Measurements from ENCODE around the gene COL25A1.
A peak's percentile ranks its signal among the peaks of the same experiment; 100 is the strongest.
"Not testable (repeated sequence)": the region's sequence is repeated elsewhere in the genome, so short reads cannot be mapped to it uniquely, and the experiment has no call there.

The COL25A1 gene

DNA sequence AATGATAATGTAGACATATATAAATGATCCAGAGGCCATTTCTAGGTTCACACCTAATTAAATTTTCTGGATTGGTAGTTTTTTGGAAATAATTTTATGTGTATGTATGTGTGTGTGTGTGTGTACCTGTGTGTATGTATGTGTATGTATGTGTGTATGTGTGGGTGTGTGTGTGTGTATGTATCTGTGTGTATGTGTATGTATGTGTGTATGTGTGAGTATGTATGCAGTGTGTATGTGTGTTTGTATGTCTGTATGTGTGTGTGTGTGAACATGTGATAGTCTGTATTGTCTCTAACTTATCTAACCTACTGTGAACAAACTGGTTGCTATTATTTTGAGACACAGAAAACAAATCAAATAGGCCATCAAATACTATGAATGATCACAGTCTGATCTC lies 152.6 kb downstream of the COL25A1 start:
- Histone ChIP-seq H3K27ac (no peak overlapping the region), H3K4me3 (no peak overlapping the region), H3K9me3 (ENCODE audit: low read depth, low read length) (no peaks in the 10 kb centered on the region), H3K9ac (ENCODE audit: insufficient read length) (no peak overlapping the region), H3K36me3 (ENCODE audit: insufficient read depth, low read length) (no peaks in the 10 kb centered on the region)
- TF ChIP-seq POLR2AphosphoS5 (IDR thresholded peaks at IDR 0.05; ENCODE audit: borderline replicate concordance, low read depth, low read length) (no peak), EZH2 (IDR thresholded peaks at IDR 0.05) (no peak), FOXP2 (optimal IDR thresholded peaks at IDR 0.05; ENCODE audit: control extremely low read depth, extremely low read length, insufficient read depth) (no peak)
- DNase-seq (ENCODE audit: low read depth, low spot score): no peak

DNA sequence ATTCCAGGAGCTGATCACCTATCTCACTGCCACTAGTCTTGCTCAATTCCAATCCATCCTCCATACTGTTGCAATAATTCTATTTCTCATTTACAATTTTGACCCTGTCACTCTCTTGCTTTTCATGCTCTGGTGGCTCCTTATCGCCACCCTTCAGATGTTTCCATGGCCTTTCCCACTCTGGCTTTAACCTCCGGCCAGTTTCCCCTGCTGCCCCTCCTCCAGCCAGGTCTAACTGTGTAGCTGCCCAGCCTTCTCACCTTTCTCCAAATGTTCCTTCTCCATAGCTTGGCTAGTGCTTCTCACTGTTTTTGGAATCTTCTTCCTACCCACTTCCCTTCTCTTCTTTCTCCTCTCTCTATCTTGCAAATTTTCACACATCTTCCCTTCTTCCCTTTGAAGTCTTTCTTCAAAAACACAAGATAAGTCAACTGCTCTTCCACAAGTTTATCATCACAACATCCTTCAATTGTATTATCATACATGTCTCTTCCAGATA lies 153.8 kb downstream of the COL25A1 start:
- H3K36me3 ChIP-seq (ENCODE audit: insufficient read depth, low read length): no peaks in the 10 kb centered on the region
- no peaks in the 10 kb centered on the region for H3K9me3 ChIP-seq (ENCODE audit: low read depth, low read length)
- DNase-seq (ENCODE audit: low read depth, low spot score): no peak
- H3K9ac ChIP-seq (ENCODE audit: insufficient read length): no peak overlapping the region
- no peak overlapping the region for H3K27ac ChIP-seq
- TF ChIP-seq POLR2AphosphoS5 (IDR thresholded peaks at IDR 0.05; ENCODE audit: borderline replicate concordance, low read depth, low read length): no peak
- TF ChIP-seq EZH2 (IDR thresholded peaks at IDR 0.05): no peak
- TF ChIP-seq FOXP2 (optimal IDR thresholded peaks at IDR 0.05; ENCODE audit: control extremely low read depth, extremely low read length, insufficient read depth): no peak
- H3K4me3 ChIP-seq: no peak overlapping the region

GRCh38 chr4:109147135-109147534 lies 155.3 kb downstream of the COL25A1 start:
- no peak for DNase-seq (ENCODE audit: low read depth, low spot score)
- Histone ChIP-seq H3K36me3 (ENCODE audit: insufficient read depth, low read length) (no peaks in the 10 kb centered on the region), H3K27ac (no peak overlapping the region), H3K4me3 (no peak overlapping the region), H3K9me3 (ENCODE audit: low read depth, low read length) (no peaks in the 10 kb centered on the region), H3K9ac (ENCODE audit: insufficient read length) (no peak overlapping the region)
- TF ChIP-seq FOXP2 (optimal IDR thresholded peaks at IDR 0.05; ENCODE audit: control extremely low read depth, extremely low read length, insufficient read depth): no peak
- TF ChIP-seq POLR2AphosphoS5 (IDR thresholded peaks at IDR 0.05; ENCODE audit: borderline replicate concordance, low read depth, low read length): no peak
- TF ChIP-seq EZH2 (IDR thresholded peaks at IDR 0.05): no peak

DNA sequence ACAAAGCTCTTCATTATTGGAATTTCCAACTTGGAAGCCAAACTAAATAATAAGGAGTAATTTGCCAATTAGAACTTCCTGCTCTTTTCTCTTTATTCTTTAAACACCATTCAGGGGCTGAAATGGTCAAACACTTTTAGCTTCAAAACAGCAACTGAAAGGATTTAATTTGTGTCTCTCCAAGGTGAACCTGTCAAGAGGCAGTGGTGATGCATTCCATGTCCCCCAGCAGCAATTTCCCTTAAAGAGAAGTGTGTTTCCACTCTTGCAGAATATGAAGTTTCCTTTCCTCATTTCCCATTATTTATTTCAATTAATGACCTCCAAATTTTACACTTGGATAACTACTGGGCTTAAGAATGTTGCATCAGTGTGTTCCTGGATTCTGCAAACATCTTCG lies 156.0 kb downstream of the COL25A1 start:
- no peak for DNase-seq (ENCODE audit: low read depth, low spot score)
- H3K9ac ChIP-seq (ENCODE audit: insufficient read length): no peak overlapping the region
- H3K4me3 ChIP-seq: no peak overlapping the region; the same call in 1 of the 2 replicates
- no peak overlapping the region for H3K27ac ChIP-seq
- no peak for TF ChIP-seq FOXP2 (optimal IDR thresholded peaks at IDR 0.05; ENCODE audit: control extremely low read depth, extremely low read length, insufficient read depth)
- no peak for TF ChIP-seq POLR2AphosphoS5 (IDR thresholded peaks at IDR 0.05; ENCODE audit: borderline replicate concordance, low read depth, low read length)
- no peak for TF ChIP-seq EZH2 (IDR thresholded peaks at IDR 0.05)
- H3K9me3 ChIP-seq (ENCODE audit: low read depth, low read length): no peaks in the 10 kb centered on the region
- H3K36me3 ChIP-seq (ENCODE audit: insufficient read depth, low read length): no peaks in the 10 kb centered on the region

GRCh38 chr4:109138125-109138524 lies 164.3 kb downstream of the COL25A1 start:
- not testable (repeated sequence) for H3K27ac ChIP-seq; H3K9me3 ChIP-seq (ENCODE audit: low read depth, low read length); H3K36me3 ChIP-seq (ENCODE audit: insufficient read depth, low read length); H3K4me3 ChIP-seq; H3K9ac ChIP-seq (ENCODE audit: insufficient read length); DNase-seq (ENCODE audit: low read depth, low spot score)

DNA sequence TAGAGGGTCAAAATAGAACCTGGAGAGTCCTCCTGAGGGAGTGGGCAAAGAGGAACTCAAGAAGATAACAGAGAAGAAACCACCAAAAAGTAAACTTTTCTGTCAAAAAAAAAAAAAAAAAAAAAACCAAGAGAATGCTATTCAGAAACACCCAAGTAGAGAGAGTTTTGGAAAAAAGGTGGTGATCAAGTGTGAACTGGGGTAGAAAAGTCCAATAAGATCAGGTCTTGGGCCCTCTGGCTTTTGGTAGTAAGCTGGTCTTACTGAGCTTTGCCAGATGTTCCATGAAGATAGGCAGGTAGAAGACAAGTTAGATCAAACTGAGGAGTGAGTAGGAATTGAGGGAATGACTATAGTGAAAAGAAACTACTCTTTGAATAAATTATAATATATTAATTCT lies 167.5 kb downstream of the COL25A1 start:
- Histone ChIP-seq H3K4me3 (peak overlapping the region; percentile 52), H3K27ac (peak overlapping the region; percentile 79), H3K9me3 (ENCODE audit: low read depth, low read length) (no peaks in the 10 kb centered on the region), H3K36me3 (ENCODE audit: insufficient read depth, low read length) (no peaks in the 10 kb centered on the region), H3K9ac (ENCODE audit: insufficient read length) (no peak overlapping the region)
- no peak for DNase-seq (ENCODE audit: low read depth, low spot score)
- TF ChIP-seq POLR2AphosphoS5 (IDR thresholded peaks at IDR 0.05; ENCODE audit: borderline replicate concordance, low read depth, low read length) (no peak), EZH2 (IDR thresholded peaks at IDR 0.05) (no peak), FOXP2 (optimal IDR thresholded peaks at IDR 0.05; ENCODE audit: control extremely low read depth, extremely low read length, insufficient read depth) (no peak)

GRCh38 chr4:109134268-109134667 lies 168.2 kb downstream of the COL25A1 start:
- H3K9ac ChIP-seq (ENCODE audit: insufficient read length): no peak overlapping the region
- TF ChIP-seq FOXP2 (optimal IDR thresholded peaks at IDR 0.05; ENCODE audit: control extremely low read depth, extremely low read length, insufficient read depth) (no peak), POLR2AphosphoS5 (IDR thresholded peaks at IDR 0.05; ENCODE audit: borderline replicate concordance, low read depth, low read length) (no peak), EZH2 (IDR thresholded peaks at IDR 0.05) (no peak)
- H3K36me3 ChIP-seq (ENCODE audit: insufficient read depth, low read length): no peaks in the 10 kb centered on the region
- no peak for DNase-seq (ENCODE audit: low read depth, low spot score)
- peak overlapping the region; percentile 79 for H3K27ac ChIP-seq
- H3K9me3 ChIP-seq (ENCODE audit: low read depth, low read length): no peaks in the 10 kb centered on the region
- H3K4me3 ChIP-seq: peak overlapping the region; percentile 52

DNA sequence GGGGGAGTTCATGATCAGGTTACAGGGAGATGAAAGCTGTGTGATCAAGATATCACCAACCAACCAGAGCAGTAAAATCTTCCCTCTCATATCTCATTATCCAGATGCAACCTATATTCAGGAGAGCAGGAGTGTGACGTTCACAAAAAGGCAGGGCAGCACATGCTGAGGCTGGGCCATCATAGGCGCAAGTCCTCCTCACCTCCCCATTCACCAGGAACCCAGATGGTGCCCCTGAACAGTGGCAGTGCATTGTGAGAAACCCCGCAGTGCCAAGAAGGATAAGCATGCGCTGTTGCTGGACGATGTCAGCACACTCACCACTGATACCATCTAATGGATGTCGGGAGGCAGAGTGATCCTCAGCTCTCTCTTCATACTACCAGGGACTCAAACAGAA lies 170.9 kb downstream of the COL25A1 start:
- TF ChIP-seq FOXP2 (optimal IDR thresholded peaks at IDR 0.05; ENCODE audit: control extremely low read depth, extremely low read length, insufficient read depth): no peak
- TF ChIP-seq POLR2AphosphoS5 (IDR thresholded peaks at IDR 0.05; ENCODE audit: borderline replicate concordance, low read depth, low read length): no peak
- no peak for TF ChIP-seq EZH2 (IDR thresholded peaks at IDR 0.05)
- H3K9ac ChIP-seq (ENCODE audit: insufficient read length): no peak overlapping the region
- H3K4me3 ChIP-seq: no peak overlapping the region

DNA sequence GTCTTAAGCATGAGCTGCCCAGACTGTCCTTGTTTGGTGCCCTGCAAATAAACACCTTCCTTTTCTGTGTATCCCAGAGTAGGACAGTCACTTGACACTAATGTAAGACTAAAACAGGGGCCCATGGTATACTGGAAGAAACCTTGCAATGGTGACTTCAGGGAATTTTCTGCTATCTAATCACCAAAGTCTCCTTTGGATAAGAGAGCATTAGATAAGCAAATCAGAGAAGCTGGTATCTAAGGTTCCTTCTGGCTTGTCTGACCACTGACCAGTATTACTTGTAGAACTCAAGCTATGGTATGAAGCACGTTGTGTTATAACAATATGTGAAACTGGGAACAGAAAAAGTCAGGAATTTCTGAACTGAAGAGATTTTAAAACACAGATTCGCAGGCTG lies 173.9 kb downstream of the COL25A1 start:
- Histone ChIP-seq H3K9me3 (ENCODE audit: low read depth, low read length) (no peaks in the 10 kb centered on the region), H3K4me3 (no peak overlapping the region), H3K9ac (ENCODE audit: insufficient read length) (no peak overlapping the region), H3K27ac (no peak overlapping the region), H3K36me3 (ENCODE audit: insufficient read depth, low read length) (no peaks in the 10 kb centered on the region)
- no peak for DNase-seq (ENCODE audit: low read depth, low spot score)
- TF ChIP-seq EZH2 (IDR thresholded peaks at IDR 0.05) (no peak), POLR2AphosphoS5 (IDR thresholded peaks at IDR 0.05; ENCODE audit: borderline replicate concordance, low read depth, low read length) (no peak), FOXP2 (optimal IDR thresholded peaks at IDR 0.05; ENCODE audit: control extremely low read depth, extremely low read length, insufficient read depth) (no peak)

More for the DNA sequence above, 170.9 kb downstream of the COL25A1 start:
- Histone ChIP-seq H3K36me3 (ENCODE audit: insufficient read depth, low read length) (no peaks in the 10 kb centered on the region), H3K27ac (no peak overlapping the region), H3K9me3 (ENCODE audit: low read depth, low read length) (no peaks in the 10 kb centered on the region)
- no peak for DNase-seq (ENCODE audit: low read depth, low spot score)
